Measurements from ENCODE around the gene IGSF8. TPM values are rescaled to one million over a fixed set of nuclear protein-coding genes. Genes with fewer than 3 reads are reported as not detected.

IGSF8 gene
- polyA plus RNA-seq, 1 donor from 2014 or later = 27.3 TPM

- Histone ChIP-seq H3K4me3 (ENCODE audit: low read length) (no peak overlapping the region), H3K4me2 (ENCODE audit: low read length) (no peak overlapping the region), H3K9me2 (ENCODE audit: insufficient read depth, low read length) (no peaks in the 10 kb centered on the region), H3K9ac (ENCODE audit: low read length) (no peak overlapping the region), H3K79me2 (replicated peaks; ENCODE audit: insufficient read depth, low read length) (no peaks in the 10 kb centered on the region), H3K36me3 (ENCODE audit: insufficient read depth, low read length) (no peaks in the 10 kb centered on the region), H3K27me3 (ENCODE audit: insufficient read depth, low read depth, low read length) (peaks cover 7% of the 10 kb centered on the region), H2AFZ (ENCODE audit: low read depth, low read length) (no peak overlapping the region), H3K9me3 (ENCODE audit: low read length) (no peaks in the 10 kb centered on the region), H4K20me1 (ENCODE audit: insufficient read depth) (no peaks in the 10 kb centered on the region), H3K27ac (ENCODE audit: low read length) (no peak overlapping the region), H3F3A (ENCODE audit: insufficient read depth, low read length, poor library complexity, severe bottlenecking) (no peaks in the 10 kb centered on the region)
- peak; percentile 34 for TF ChIP-seq CTCF (IDR thresholded peaks at IDR 0.05; ENCODE audit: poor library complexity, severe bottlenecking)
- TF ChIP-seq POLR2AphosphoS5 (IDR thresholded peaks at IDR 0.05) = no peak
- TF ChIP-seq EZH2 (IDR thresholded peaks at IDR 0.05; ENCODE audit: borderline replicate concordance, insufficient read depth, low read length, poor library complexity, severe bottlenecking) = no peak
Measured at GRCh38 chr1:160078512-160079195, 19.8 kb downstream of the IGSF8 start.

DNA sequence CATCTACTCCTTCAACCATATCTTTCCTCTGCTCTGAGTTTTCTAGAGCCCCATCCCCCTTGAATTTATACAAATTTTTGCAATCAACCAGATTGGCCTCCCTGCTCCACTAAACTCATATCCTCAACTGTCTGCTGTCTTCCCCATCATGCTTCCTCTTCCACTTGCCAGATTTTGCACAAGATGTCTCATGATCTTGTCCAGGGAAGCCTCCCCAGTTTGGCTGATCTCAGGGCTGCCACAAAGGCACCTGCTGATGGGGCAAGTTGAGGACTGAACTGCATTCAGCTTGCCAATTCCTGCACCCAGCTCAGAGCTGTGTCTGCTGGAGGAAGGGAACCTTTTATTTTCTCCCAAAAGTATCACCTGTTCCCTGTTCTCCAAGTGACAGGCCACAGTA lies 20.9 kb downstream of the IGSF8 start:
- Histone ChIP-seq H4K20me1 (ENCODE audit: insufficient read depth) (no peaks in the 10 kb centered on the region), H3K9ac (ENCODE audit: low read length) (no peak overlapping the region), H3K4me3 (ENCODE audit: low read length) (no peak overlapping the region), H3K4me2 (ENCODE audit: low read length) (no peak overlapping the region), H3K27ac (ENCODE audit: low read length) (no peak overlapping the region), H3K36me3 (ENCODE audit: insufficient read depth, low read length) (no peaks in the 10 kb centered on the region), H3K9me2 (ENCODE audit: insufficient read depth, low read length) (no peaks in the 10 kb centered on the region), H3F3A (ENCODE audit: insufficient read depth, low read length, poor library complexity, severe bottlenecking) (no peaks in the 10 kb centered on the region), H3K79me2 (replicated peaks; ENCODE audit: insufficient read depth, low read length) (no peaks in the 10 kb centered on the region), H2AFZ (ENCODE audit: low read depth, low read length) (no peak overlapping the region), H3K9me3 (ENCODE audit: low read length) (no peaks in the 10 kb centered on the region), H3K27me3 (ENCODE audit: insufficient read depth, low read depth, low read length) (no peaks in the 10 kb centered on the region)
- TF ChIP-seq, protein P1, sequence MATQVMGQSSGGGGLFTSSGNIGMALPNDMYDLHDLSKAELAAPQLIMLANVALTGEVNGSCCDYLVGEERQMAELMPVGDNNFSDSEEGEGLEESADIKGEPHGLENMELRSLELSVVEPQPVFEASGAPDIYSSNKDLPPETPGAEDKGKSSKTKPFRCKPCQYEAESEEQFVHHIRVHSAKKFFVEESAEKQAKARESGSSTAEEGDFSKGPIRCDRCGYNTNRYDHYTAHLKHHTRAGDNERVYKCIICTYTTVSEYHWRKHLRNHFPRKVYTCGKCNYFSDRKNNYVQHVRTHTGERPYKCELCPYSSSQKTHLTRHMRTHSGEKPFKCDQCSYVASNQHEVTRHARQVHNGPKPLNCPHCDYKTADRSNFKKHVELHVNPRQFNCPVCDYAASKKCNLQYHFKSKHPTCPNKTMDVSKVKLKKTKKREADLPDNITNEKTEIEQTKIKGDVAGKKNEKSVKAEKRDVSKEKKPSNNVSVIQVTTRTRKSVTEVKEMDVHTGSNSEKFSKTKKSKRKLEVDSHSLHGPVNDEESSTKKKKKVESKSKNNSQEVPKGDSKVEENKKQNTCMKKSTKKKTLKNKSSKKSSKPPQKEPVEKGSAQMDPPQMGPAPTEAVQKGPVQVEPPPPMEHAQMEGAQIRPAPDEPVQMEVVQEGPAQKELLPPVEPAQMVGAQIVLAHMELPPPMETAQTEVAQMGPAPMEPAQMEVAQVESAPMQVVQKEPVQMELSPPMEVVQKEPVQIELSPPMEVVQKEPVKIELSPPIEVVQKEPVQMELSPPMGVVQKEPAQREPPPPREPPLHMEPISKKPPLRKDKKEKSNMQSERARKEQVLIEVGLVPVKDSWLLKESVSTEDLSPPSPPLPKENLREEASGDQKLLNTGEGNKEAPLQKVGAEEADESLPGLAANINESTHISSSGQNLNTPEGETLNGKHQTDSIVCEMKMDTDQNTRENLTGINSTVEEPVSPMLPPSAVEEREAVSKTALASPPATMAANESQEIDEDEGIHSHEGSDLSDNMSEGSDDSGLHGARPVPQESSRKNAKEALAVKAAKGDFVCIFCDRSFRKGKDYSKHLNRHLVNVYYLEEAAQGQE (IDR thresholded peaks at IDR 0.05; ENCODE audit: borderline replicate concordance) = no peak
- TF ChIP-seq TAF1 (IDR thresholded peaks at IDR 0.05; ENCODE audit: low read depth) (no peak), EZH2 (IDR thresholded peaks at IDR 0.05; ENCODE audit: borderline replicate concordance, insufficient read depth, low read length, poor library complexity, severe bottlenecking) (no peak), MXI1 (conservative IDR thresholded peaks at IDR 0.05; ENCODE audit: poor library complexity, severe bottlenecking) (no peak), RAD21 (conservative IDR thresholded peaks at IDR 0.05) (no peak), SMC3 (conservative IDR thresholded peaks at IDR 0.05; ENCODE audit: poor library complexity) (no peak), CTCF (IDR thresholded peaks at IDR 0.05; ENCODE audit: poor library complexity, severe bottlenecking) (no peak)
